NCI-H526 treated with DMSO at 0.1 percent for 48 hours (cell line): ENCODE data around the gene KLKB1.
"Not testable (repeated sequence)": the region's sequence is repeated elsewhere in the genome, so short reads cannot be mapped to it uniquely, and the experiment has no call there.

Source experiments
- DNase-seq: peaks from one replicate; lab custom pipeline; 2025; lab: John Stamatoyannopoulos, UW

The KLKB1 gene

GRCh38 chr4:186265683-186266652 is 38.7 kb downstream of the KLKB1 start, which contains the start of gene F11:
TSS of gene F11 (plus strand) at chr4:186266189. CDS start at chr4:186267137, 948 bp downstream.
- no peak for DNase-seq

GRCh38 chr4:186266729-186267456 is 39.6 kb downstream of the KLKB1 start:
- no peak for DNase-seq

- no peak for DNase-seq
Measured at GRCh38 chr4:186271081-186271678, 43.9 kb downstream of the KLKB1 start.

- no peak for DNase-seq
Measured at GRCh38 chr4:186272699-186273391, 45.5 kb downstream of the KLKB1 start.

GRCh38 chr4:186273392-186273789 is 46.1 kb downstream of the KLKB1 start:
- not testable (repeated sequence) for DNase-seq

- DNase-seq = no peak
Measured at GRCh38 chr4:186283311-186283710, 56.0 kb downstream of the KLKB1 start.

- no peak for DNase-seq
Measured at GRCh38 chr4:186285147-186285546, 57.8 kb downstream of the KLKB1 start.

GRCh38 chr4:186286581-186286980 is 59.3 kb downstream of the KLKB1 start:
- no peak for DNase-seq

- no peak for DNase-seq
Measured at GRCh38 chr4:186291256-186291890, 64.1 kb downstream of the KLKB1 start.

- no peak for DNase-seq
Measured at GRCh38 chr4:186294160-186294559, 66.9 kb downstream of the KLKB1 start.

- no peak for DNase-seq
Measured at GRCh38 chr4:186296481-186296880, 69.2 kb downstream of the KLKB1 start.

- DNase-seq = peak; percentile 69
Measured at GRCh38 chr4:186297013-186297645, 69.8 kb downstream of the KLKB1 start.

GRCh38 chr4:186298031-186298647 is 70.8 kb downstream of the KLKB1 start:
- no peak for DNase-seq

- DNase-seq = no peak
Measured at GRCh38 chr4:186299291-186299690, 72.0 kb downstream of the KLKB1 start.

GRCh38 chr4:186300659-186301390 is 73.5 kb downstream of the KLKB1 start:
- DNase-seq = no peak

- no peak for DNase-seq
Measured at GRCh38 chr4:186304216-186304615, 76.9 kb downstream of the KLKB1 start.

GRCh38 chr4:186304866-186305505 is 77.7 kb downstream of the KLKB1 start:
- DNase-seq = no peak

- DNase-seq = no peak
Measured at GRCh38 chr4:186307497-186307896, 80.2 kb downstream of the KLKB1 start.

GRCh38 chr4:186307916-186308315 is 80.6 kb downstream of the KLKB1 start:
- no peak for DNase-seq
